Cardiac muscle cell (in vitro differentiated cells and primary cell): ENCODE results near the gene CXCL17. TPM values are rescaled to one million over a fixed set of nuclear protein-coding genes. Genes with fewer than 3 reads are reported as not detected.
"Not testable (repeated sequence)": the region's sequence is repeated elsewhere in the genome, so short reads cannot be mapped to it uniquely, and the experiment has no call there.

ENCODE experiments used
- DNase-seq, 2 donors: peaks; one replicate each; pipeline versions ENCODE4 v3.0.0 to v3.0.0-alpha.2; 2010 to 2017; ENCODE audit warnings: low read depth in 1 of 2, low spot score in 1 of 2
- H3K27ac ChIP-seq: fragments of 200-600 bp; sonication (generic); 2 replicates; pipeline ENCODE4 v1.5.1; 2016
- H3K27me3 ChIP-seq: fragments of 200-600 bp; sonication (generic); 2 replicates; pipeline ENCODE4 v1.6.0; 2016; ENCODE audit warnings: control low read depth
- H3K36me3 ChIP-seq: fragments of 200-600 bp; sonication (generic); 2 replicates; pipeline ENCODE4 v1.5.1; 2016; ENCODE audit warnings: control low read depth
- H3K4me1 ChIP-seq: fragments of 200-600 bp; sonication (generic); 2 replicates; pipeline ENCODE4 v1.8.1; 2017; ENCODE audit warnings: low read depth, mild to moderate bottlenecking, mixed run types
- H3K4me3 ChIP-seq: fragments of 200-600 bp; sonication (generic); 2 replicates; pipeline ENCODE4 v1.5.1; 2016; ENCODE audit warnings: mild to moderate bottlenecking
- H3K9me3 ChIP-seq: fragments of 200-600 bp; sonication (generic); 2 replicates; pipeline ENCODE4 v1.5.1; 2017; ENCODE audit warnings: low read depth, mild to moderate bottlenecking, control low read depth
- polyA plus RNA-seq: library from polyadenylated mRNA; unstranded; fragments of >200 nt; fragmentation: Nextera tagmentation; extraction: Ambion mirVana; gene quantifications from 2 replicates; pipeline ENCODE4 v1.2.1, GENCODE V29; 2016
- total RNA-seq: library from RNA; depleted of rRNA; stranded (reverse); fragments of >200 nt; gene quantifications from 2 replicates; pipeline ENCODE4 v1.2.3, GENCODE V29; 2016
- TF ChIP-seq, protein P1 (sequence below): IDR thresholded peaks from 2 replicates; pipeline ENCODE4 v1.5.1; 2012; ENCODE audit warnings: low read depth, mild to moderate bottlenecking, low read length

Gene CXCL17
- total and polyA plus RNA-seq, 2 experiments from 2014 or later = 1.1 TPM; not detected in 1

DNA sequence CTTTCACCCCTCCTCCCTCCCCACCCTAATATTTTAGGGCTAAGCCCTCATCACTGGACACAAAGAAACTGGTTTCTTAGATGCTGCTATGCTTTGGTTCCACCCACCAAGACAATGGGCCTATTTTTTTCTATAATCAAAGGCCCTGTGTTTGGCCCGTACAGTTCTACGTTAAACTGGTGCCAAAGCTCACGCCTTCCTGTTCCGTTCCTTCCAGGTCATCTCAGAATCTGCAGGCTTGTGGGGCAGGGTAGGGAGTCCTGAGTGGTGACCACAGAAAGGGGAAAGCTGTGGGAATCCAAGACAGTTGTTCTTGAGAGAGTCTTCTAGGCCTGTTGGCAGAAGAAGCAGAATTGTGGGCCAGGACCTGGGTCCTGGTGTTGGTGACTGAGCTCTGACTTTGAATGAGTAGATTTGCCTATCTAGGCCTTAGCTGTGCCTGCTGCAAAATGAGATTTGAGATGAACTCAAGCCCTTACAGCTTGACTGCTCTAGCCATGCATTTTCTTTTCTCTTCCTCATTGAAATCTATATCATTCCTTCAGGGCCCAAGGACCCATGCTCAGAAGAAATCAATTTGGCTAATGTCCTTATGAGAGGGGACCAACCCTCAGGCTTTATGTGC is 19.1 kb upstream of the CXCL17 start:
- no peaks in the 10 kb centered on the region for H3K36me3 ChIP-seq
- H3K27ac ChIP-seq = no peak overlapping the region
- no peaks in the 10 kb centered on the region for H3K27me3 ChIP-seq
- no peaks in the 10 kb centered on the region for H3K9me3 ChIP-seq
- no peak for DNase-seq
- TF ChIP-seq, protein P1, sequence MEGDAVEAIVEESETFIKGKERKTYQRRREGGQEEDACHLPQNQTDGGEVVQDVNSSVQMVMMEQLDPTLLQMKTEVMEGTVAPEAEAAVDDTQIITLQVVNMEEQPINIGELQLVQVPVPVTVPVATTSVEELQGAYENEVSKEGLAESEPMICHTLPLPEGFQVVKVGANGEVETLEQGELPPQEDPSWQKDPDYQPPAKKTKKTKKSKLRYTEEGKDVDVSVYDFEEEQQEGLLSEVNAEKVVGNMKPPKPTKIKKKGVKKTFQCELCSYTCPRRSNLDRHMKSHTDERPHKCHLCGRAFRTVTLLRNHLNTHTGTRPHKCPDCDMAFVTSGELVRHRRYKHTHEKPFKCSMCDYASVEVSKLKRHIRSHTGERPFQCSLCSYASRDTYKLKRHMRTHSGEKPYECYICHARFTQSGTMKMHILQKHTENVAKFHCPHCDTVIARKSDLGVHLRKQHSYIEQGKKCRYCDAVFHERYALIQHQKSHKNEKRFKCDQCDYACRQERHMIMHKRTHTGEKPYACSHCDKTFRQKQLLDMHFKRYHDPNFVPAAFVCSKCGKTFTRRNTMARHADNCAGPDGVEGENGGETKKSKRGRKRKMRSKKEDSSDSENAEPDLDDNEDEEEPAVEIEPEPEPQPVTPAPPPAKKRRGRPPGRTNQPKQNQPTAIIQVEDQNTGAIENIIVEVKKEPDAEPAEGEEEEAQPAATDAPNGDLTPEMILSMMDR = no peak
- no peaks in the 10 kb centered on the region for H3K4me1 ChIP-seq
- no peak overlapping the region for H3K4me3 ChIP-seq

DNA sequence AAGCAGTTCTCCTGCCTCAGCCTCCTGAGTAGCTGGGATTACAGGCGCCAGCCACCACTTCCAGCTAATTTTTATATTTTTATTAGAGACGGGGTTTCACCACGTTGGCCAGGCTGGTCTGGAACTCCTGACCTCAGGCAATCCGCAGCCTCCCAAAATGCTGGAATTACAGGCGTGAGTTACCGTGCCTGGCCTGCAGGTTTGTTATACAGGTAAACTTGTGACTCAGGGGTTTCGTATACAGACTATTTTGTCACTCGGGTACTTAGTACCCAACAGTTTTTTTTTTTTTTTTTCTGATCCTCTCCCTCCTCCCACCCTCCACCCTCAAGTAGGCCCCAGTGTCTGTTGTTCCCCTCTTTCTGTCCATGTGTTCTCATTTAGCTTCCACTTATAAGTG is 18.5 kb upstream of the CXCL17 start:
- not testable (repeated sequence) for H3K4me3 ChIP-seq, H3K27me3 ChIP-seq, H3K9me3 ChIP-seq, H3K27ac ChIP-seq, H3K4me1 ChIP-seq, H3K36me3 ChIP-seq, DNase-seq

DNA sequence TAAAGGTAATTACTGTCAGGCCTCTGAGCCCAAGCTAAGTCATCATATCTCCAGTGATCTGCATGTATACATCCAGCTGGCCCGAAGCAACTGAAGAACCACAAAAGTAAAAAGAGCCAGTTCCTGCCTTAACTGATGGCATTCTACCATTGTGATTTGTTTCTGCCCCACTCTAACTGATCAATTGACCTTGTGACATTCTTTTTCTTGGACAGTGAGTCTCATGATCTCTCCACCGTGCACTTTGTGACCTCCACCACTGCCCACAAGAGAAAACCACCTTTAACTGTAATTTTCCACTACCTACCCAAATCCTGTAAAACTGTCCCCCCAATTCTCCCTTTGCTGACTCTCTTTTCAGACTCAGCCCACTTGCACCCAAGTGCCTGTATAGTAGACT is 17.2 kb upstream of the CXCL17 start:
- no peaks in the 10 kb centered on the region for H3K36me3 ChIP-seq
- TF ChIP-seq, protein P1 = no peak
- H3K4me1 ChIP-seq = no peaks in the 10 kb centered on the region
- H3K9me3 ChIP-seq = no peaks in the 10 kb centered on the region
- DNase-seq = no peak
- no peak overlapping the region for H3K27ac ChIP-seq
- H3K27me3 ChIP-seq = no peaks in the 10 kb centered on the region
- H3K4me3 ChIP-seq = no peak overlapping the region

DNA sequence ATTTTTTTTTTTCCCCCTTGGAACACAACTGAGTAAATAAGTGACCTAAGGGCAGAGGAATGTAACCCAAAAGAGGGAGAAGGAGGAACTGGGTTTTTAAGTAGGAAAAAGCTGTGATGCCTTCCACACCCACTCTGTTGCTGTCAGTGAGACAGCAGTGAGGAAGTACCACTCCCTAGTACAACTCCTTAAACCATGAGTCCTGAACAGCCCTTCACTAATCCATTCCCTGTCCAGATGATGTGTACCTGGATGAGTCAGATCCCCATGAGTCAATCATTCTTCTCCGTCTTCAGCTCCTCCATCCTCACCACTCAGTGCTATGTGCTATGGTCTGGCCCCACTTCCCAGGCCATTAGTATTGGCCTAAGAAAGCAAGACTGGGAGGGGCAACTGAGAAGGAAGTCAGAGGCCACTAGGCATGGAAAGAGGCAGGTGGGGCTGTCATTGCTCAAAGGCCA is 12.9 kb upstream of the CXCL17 start:
- no peak overlapping the region for H3K27ac ChIP-seq
- H3K4me1 ChIP-seq = no peaks in the 10 kb centered on the region
- TF ChIP-seq, protein P1 = no peak
- H3K36me3 ChIP-seq = no peaks in the 10 kb centered on the region
- H3K27me3 ChIP-seq = no peaks in the 10 kb centered on the region
- H3K9me3 ChIP-seq = no peaks in the 10 kb centered on the region
- DNase-seq = no peak
- H3K4me3 ChIP-seq = no peak overlapping the region

DNA sequence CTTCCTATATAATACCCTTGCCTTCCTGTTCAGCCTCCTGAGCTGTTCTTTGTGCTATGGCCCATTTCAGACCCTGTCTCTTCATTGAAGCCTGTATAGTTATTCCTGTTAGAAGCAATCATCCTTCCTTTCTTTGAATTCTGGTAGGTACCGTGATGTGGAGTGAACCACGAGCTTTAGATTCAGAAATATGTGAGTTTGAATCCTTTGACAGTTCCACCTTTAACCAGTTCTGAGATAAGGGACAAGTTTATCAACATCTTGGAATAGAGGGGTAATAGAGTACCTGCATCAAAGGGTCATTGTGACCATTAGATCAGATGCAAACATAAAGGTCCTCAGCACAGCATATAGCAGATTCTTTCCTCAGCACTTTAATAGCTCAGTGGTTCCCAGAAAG is 12.3 kb upstream of the CXCL17 start:
- H3K27ac ChIP-seq = no peak overlapping the region
- TF ChIP-seq, protein P1 = no peak
- peaks cover 3% of the 10 kb centered on the region for H3K4me1 ChIP-seq
- H3K27me3 ChIP-seq = no peaks in the 10 kb centered on the region
- no peaks in the 10 kb centered on the region for H3K36me3 ChIP-seq
- DNase-seq = no peak
- no peak overlapping the region for H3K4me3 ChIP-seq
- no peaks in the 10 kb centered on the region for H3K9me3 ChIP-seq

DNA sequence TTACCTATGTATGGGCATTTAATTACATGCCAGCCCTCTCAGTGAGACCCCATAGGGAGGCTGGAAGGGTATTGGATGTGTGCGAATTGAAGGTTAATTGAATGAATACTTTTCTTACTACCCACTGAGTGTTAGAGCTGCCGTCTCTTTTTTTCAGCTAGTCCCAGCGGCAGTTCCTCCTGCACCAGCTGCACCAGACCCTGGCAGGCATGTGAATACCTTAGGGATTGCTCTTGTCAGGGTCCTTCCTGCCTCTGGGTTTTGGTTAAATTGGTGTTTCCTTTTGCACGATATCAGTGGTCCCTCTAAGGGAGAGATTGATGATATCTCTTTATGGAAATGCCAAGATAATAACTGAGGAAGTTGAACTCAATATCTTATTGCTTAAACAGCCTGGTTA is 9.8 kb upstream of the CXCL17 start:
- Histone ChIP-seq H3K27ac (no peak overlapping the region), H3K27me3 (no peaks in the 10 kb centered on the region), H3K4me3 (no peak overlapping the region), H3K9me3 (no peaks in the 10 kb centered on the region), H3K4me1 (peaks cover 6% of the 10 kb centered on the region), H3K36me3 (no peaks in the 10 kb centered on the region)
- no peak for DNase-seq
- TF ChIP-seq, protein P1 = no peak
